Endothelial cell of umbilical vein (primary cell): ENCODE measurements around the gene FBXW7. TPM values are rescaled to one million over a fixed set of nuclear protein-coding genes. Genes with fewer than 3 reads are reported as not detected.

Experiments
- BruUV-seq: library from RNA; stranded (reverse); fragments of 400-500 nt; replicated peaks from 2 replicates; lab custom pipeline; 2021; lab: Mats Ljungman, UMichigan
- CTCF ChIA-PET: fragments of 300-600, 350-600 bp; sonication (Branson Sonifier 250); formaldehyde crosslinking; loops from one replicate; lab custom pipeline; 2021; ENCODE audit warnings: antibody characterized with exemption, inconsistent platforms; lab: Charles Lee
- POLR2A ChIA-PET: fragments of 300-600, 350-600 bp; sonication (Branson Sonifier 250); formaldehyde crosslinking; loops from one replicate; lab custom pipeline; 2021; ENCODE audit warnings: antibody characterized with exemption, inconsistent platforms; lab: Charles Lee
- DNase-seq: peaks from one replicate; pipeline ENCODE4 v3.0.0-alpha.2; 2011; ENCODE audit warnings: low read depth, low spot score
- FAIRE-seq: peaks from 2 replicates; lab custom pipeline; 2011; peaks lifted over from hg19 to GRCh38; lab: Jason Lieb, UNC
- H2AFZ ChIP-seq: 2 replicates; pipeline ENCODE4 v1.6.0; 2012; ENCODE audit warnings: low read depth, low read length, control low read depth, inconsistent platforms
- H3K27ac ChIP-seq: 2 replicates; pipeline ENCODE4 v1.5.1; 2011; ENCODE audit warnings: low read depth, mild to moderate bottlenecking, control low read depth, low read length, moderate library complexity; ENCODE audit not compliant: insufficient read depth
- H3K27me3 ChIP-seq, 2 experiments: 2 replicates each; pipeline versions ENCODE4 v1.6.0 to v1.6.1; 2011; ENCODE audit warnings: low read length in 2 of 2, mixed read lengths in 1 of 2; ENCODE audit not compliant: control insufficient read depth in 2 of 2, insufficient read depth in 2 of 2
- H3K36me3 ChIP-seq, 2 experiments: 2 replicates in 1 of 2; 3 replicates in 1 of 2; pipeline ENCODE4 v1.5.1; 2011; ENCODE audit warnings: low read length in 2 of 2, mild to moderate bottlenecking in 1 of 2, moderate library complexity in 1 of 2; ENCODE audit not compliant: control insufficient read depth in 2 of 2, insufficient read depth in 2 of 2; ENCODE audit errors: extremely low read depth in 1 of 2
- H3K4me1 ChIP-seq: 3 replicates; pipeline ENCODE4 v1.5.1; 2011; ENCODE audit warnings: mild to moderate bottlenecking, low read length; ENCODE audit not compliant: control insufficient read depth, insufficient read depth; ENCODE audit errors: extremely low read depth
- H3K4me2 ChIP-seq: 2 replicates; pipeline ENCODE4 v1.6.1; 2011; ENCODE audit warnings: low read length, control low read depth, mixed read lengths; ENCODE audit not compliant: insufficient read depth
- H3K4me3 ChIP-seq, 3 experiments: fragments of 200-600 bp in 1 of 3; sonication (generic), shearing (Covaris generic) in 1 of 3; replicated peaks in 1 of 3; 2 replicates each; pipeline ENCODE4 v1.5.1; 2011 to 2016; ENCODE audit warnings: control low read depth in 3 of 3, low read length in 3 of 3, mild to moderate bottlenecking in 2 of 3, inconsistent platforms in 1 of 3, low read depth in 1 of 3, moderate library complexity in 1 of 3; ENCODE audit not compliant: insufficient read depth in 1 of 3
- H3K79me2 ChIP-seq: 2 replicates; pipeline ENCODE4 v1.6.0; 2012; ENCODE audit warnings: low read length, inconsistent platforms; ENCODE audit not compliant: control insufficient read depth, insufficient read depth
- H3K9ac ChIP-seq: replicated peaks from 2 replicates; pipeline ENCODE3; 2011; ENCODE audit warnings: low read length, control low read depth; ENCODE audit not compliant: insufficient read depth; ENCODE audit errors: extremely low read depth
- H3K9me1 ChIP-seq: replicated peaks from 3 replicates; pipeline ENCODE4 v1.6.0; 2011; ENCODE audit warnings: mild to moderate bottlenecking, low read length; ENCODE audit not compliant: control insufficient read depth, insufficient read depth; ENCODE audit errors: extremely low read depth
- H3K9me3 ChIP-seq: replicated peaks from 2 replicates; pipeline ENCODE4 v1.5.1; 2012; ENCODE audit warnings: low read length, inconsistent platforms; ENCODE audit not compliant: control insufficient read depth, insufficient read depth
- H4K20me1 ChIP-seq: replicated peaks from 2 replicates; pipeline ENCODE3; 2011; ENCODE audit warnings: mild to moderate bottlenecking, low read length; ENCODE audit not compliant: control insufficient read depth, insufficient read depth; ENCODE audit errors: extremely low read depth
- CTCF ChIP-seq, 2 donors: IDR thresholded peaks; 1 replicate in 1 of 2; 2 replicates in 1 of 2; pipeline ENCODE4 v1.5.1; 2011; ENCODE audit warnings: low read length in 2 of 2, mild to moderate bottlenecking in 2 of 2, moderate library complexity in 2 of 2, control low read depth in 1 of 2, inconsistent platforms in 1 of 2, low read depth in 1 of 2; ENCODE audit not compliant: insufficient read depth in 1 of 2; ENCODE audit errors: extremely low read depth in 1 of 2
- EZH2 ChIP-seq: IDR thresholded peaks from 2 replicates; pipeline ENCODE4 v1.6.1; 2012; ENCODE audit warnings: borderline replicate concordance, low read depth, mild to moderate bottlenecking, moderate library complexity, low read length, inconsistent platforms; ENCODE audit not compliant: severe bottlenecking
- FOS ChIP-seq: IDR thresholded peaks from 2 replicates; pipeline ENCODE4 v1.6.1; 2011; ENCODE audit warnings: mild to moderate bottlenecking, low read length, moderate library complexity, borderline replicate concordance; ENCODE audit not compliant: insufficient read depth
- GATA2 ChIP-seq: IDR thresholded peaks from 2 replicates; pipeline ENCODE4 v1.7.0; 2011; ENCODE audit warnings: low read depth, mild to moderate bottlenecking, moderate library complexity, mixed read lengths, low read length; ENCODE audit not compliant: insufficient read length, insufficient read depth
- JUN ChIP-seq: IDR thresholded peaks from 2 replicates; pipeline ENCODE4 v1.6.1; 2011; ENCODE audit warnings: borderline replicate concordance, low read depth; ENCODE audit not compliant: insufficient read length, insufficient read depth
- MAX ChIP-seq: IDR thresholded peaks from 2 replicates; pipeline ENCODE4 v1.6.1; 2011; ENCODE audit not compliant: insufficient read depth, insufficient read length
- MYC ChIP-seq: IDR thresholded peaks from one replicate; pipeline ENCODE4 v1.6.1; 2011; ENCODE audit warnings: mild to moderate bottlenecking, low read depth, low read length
- POLR2A ChIP-seq: IDR thresholded peaks from 2 replicates; pipeline ENCODE4 v1.6.1; 2012; ENCODE audit warnings: low read depth, mild to moderate bottlenecking, control low read depth, low read length
- POLR2AphosphoS5 ChIP-seq: IDR thresholded peaks from 2 replicates; pipeline ENCODE4 v1.6.1; 2012; ENCODE audit warnings: low read depth, mild to moderate bottlenecking, control low read depth, low read length, moderate library complexity; ENCODE audit not compliant: insufficient read depth
- dilution Hi-C: fragments of 300-500 bp; cut with MboI; formaldehyde crosslinking; loops from one replicate; pipeline ENCODE4 v1.15.0; 2019; ENCODE audit warnings: low sequenced_read_pairs; ENCODE audit not compliant: extremely low pct_ligation_motif_present
- intact Hi-C: fragments of 100-400 bp; cut with micrococcal nuclease; formaldehyde crosslinking; loops from one replicate; pipeline ENCODE4 v1.10.0; 2022
- polyA plus RNA-seq, 4 experiments: library from polyadenylated mRNA; depleted of rRNA in 3 of 4; stranded (reverse) in 3 of 4; unstranded in 1 of 4; fragments of >200 nt; gene quantifications; 2 replicates each; pipeline versions ENCODE4 v1.2.1 to v1.2.3, GENCODE V29; 2011 to 2012; ENCODE audit warnings: missing spikeins in 1 of 4
- total RNA-seq: library from RNA; stranded (reverse); gene quantifications from 2 replicates; pipeline ENCODE4 v1.2.3, GENCODE V29; 2021

Gene FBXW7
- total and polyA plus RNA-seq, 2 donors (not counting 3 experiments of a cell fraction or from before 2014, with no cell fraction given) = 7.0 to 28.1 TPM

- Histone ChIP-seq H2AFZ (no peak overlapping the region), H3K4me1 (no peaks in the 10 kb centered on the region), H3K9ac (no peak overlapping the region), H3K4me3 (no peak overlapping the region), H4K20me1 (no peaks in the 10 kb centered on the region), H3K79me2 (no peaks in the 10 kb centered on the region), H3K27me3 (no peaks in the 10 kb centered on the region), H3K9me1 (no peaks in the 10 kb centered on the region), H3K27ac (no peak overlapping the region), H3K4me2 (no peak overlapping the region), H3K36me3 (no peaks in the 10 kb centered on the region), H3K9me3 (no peaks in the 10 kb centered on the region)
- POLR2A ChIA-PET = no interaction called here
- FAIRE-seq = no peak
- intact Hi-C loops (no loop called here), dilution Hi-C loops (no loop called here)
- TF ChIP-seq MYC (no peak), EZH2 (no peak), GATA2 (no peak), FOS (no peak), JUN (no peak), CTCF (IDR thresholded peaks at IDR 0.05; ENCODE audit: extremely low read depth in 1 of 2, insufficient read depth in 1 of 2, low read depth in 1 of 2, low read length in 2 of 2) (no peak), MAX (no peak), POLR2A (no peak), POLR2AphosphoS5 (no peak)
- no peak for DNase-seq
- BruUV-seq = no TSS peak
- CTCF ChIA-PET = no interaction called here
Observed at GRCh38 chr4:152316969-152317368, 218.9 kb downstream of the FBXW7 start.
